Tibial artery (tissue), 4 donors: ENCODE data around the gene TMEM225B.
"Not testable (repeated sequence)": the region's sequence is repeated elsewhere in the genome, so short reads cannot be mapped to it uniquely, and the experiment has no call there.

ENCODE experiments used
- DNase-seq, 2 donors: peaks; one replicate each; pipeline ENCODE4 v3.0.0-alpha.2; 2019
- H3K27ac ChIP-seq, 2 donors: fragments of 200-600 bp; sonication (generic) in 1 of 2; 1 replicate in 1 of 2; 2 replicates in 1 of 2; pipeline ENCODE4 v1.5.1; 2018 to 2019; ENCODE audit warnings: mild to moderate bottlenecking in 1 of 2
- H3K27me3 ChIP-seq, 2 donors: fragments of 200-600 bp; sonication (generic) in 1 of 2; one replicate each; pipeline versions ENCODE4 v1.5.1 to v1.6.0; 2016 to 2019
- H3K36me3 ChIP-seq, 3 donors: fragments of 200-600 bp; sonication (generic) in 2 of 3; one replicate each; pipeline ENCODE4 v1.5.1; 2016 to 2019; ENCODE audit warnings: mild to moderate bottlenecking in 2 of 3
- H3K4me1 ChIP-seq, 4 donors: fragments of 200-600 bp; sonication (generic) in 2 of 4; 1 replicate in 3 of 4; 2 replicates in 1 of 4; pipeline ENCODE4 v1.5.1; 2016 to 2019
- H3K4me3 ChIP-seq, 2 donors: fragments of 200-600 bp; sonication (generic) in 1 of 2; 1 replicate in 1 of 2; 2 replicates in 1 of 2; pipeline ENCODE4 v1.5.1; 2018 to 2019; ENCODE audit warnings: mild to moderate bottlenecking in 2 of 2
- H3K9me3 ChIP-seq, 3 donors: fragments of 200-600 bp; sonication (generic) in 1 of 3; one replicate each; pipeline ENCODE4 v1.5.1; 2016 to 2019
- intact Hi-C: fragments of 100-400 bp; cut with DNase I; formaldehyde crosslinking; loops from one replicate; pipeline ENCODE4 v1.15.0; 2023; ENCODE audit warnings: low total_unique reads
- TF ChIP-seq, protein P1 (sequence below), 2 experiments: fragments of 200-600 bp in 1 of 2; fragments of 450-650 bp in 1 of 2; IDR thresholded peaks; one replicate each; pipeline ENCODE4 v1.5.1; 2017 to 2019; ENCODE audit warnings: antibody characterized with exemption in 2 of 2, mild to moderate bottlenecking in 1 of 2, moderate library complexity in 1 of 2

The TMEM225B gene

DNA sequence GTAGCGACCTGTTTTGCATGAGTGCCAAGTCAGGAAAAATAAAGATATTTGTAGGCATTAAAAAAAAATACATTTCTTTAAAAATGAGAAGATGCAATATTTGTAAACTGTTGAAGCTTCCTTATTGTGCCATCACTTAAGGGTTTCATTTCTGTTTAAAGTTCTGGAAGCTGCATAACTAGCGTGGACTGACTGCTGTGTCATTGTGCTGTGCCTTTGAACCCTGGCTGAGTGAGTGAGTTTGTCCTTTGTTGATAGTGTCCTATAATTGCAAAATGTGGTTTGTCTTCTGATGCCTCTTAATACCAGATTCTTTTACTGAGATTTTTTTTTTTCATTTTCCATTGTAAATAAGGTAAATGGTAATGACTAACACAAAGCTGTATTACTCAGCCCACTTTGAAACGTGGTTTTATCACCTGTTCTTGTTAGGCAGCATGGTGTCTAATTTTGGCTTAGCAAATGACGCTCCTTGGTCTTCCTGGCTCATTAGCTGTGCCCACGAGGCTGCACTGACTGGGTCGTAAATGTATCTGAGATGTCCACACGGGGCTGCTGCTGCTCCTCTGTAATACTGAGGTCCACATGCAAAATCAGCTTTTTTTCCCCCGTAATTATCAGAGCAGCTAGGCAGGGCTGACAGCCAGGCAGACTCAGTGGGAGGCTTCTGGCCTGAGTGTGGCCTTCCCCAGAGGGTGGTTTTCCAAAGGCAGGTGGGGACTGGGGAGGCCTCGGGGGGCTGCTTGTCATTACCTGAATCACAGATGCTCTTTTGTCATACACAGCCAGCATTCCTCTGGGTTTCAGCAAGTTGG is 33.4 kb downstream of the TMEM225B start:
- no peaks in the 10 kb centered on the region for H3K27me3 ChIP-seq
- no peak overlapping the region for H3K4me3 ChIP-seq
- no peaks in the 10 kb centered on the region for H3K4me1 ChIP-seq
- H3K36me3 ChIP-seq, result peaks cover 53 to 84% (median 65%) of the 10 kb centered on the region in 3 donors
- no peaks in the 10 kb centered on the region for H3K9me3 ChIP-seq
- H3K27ac ChIP-seq, result no peak overlapping the region
- TF ChIP-seq, protein P1, sequence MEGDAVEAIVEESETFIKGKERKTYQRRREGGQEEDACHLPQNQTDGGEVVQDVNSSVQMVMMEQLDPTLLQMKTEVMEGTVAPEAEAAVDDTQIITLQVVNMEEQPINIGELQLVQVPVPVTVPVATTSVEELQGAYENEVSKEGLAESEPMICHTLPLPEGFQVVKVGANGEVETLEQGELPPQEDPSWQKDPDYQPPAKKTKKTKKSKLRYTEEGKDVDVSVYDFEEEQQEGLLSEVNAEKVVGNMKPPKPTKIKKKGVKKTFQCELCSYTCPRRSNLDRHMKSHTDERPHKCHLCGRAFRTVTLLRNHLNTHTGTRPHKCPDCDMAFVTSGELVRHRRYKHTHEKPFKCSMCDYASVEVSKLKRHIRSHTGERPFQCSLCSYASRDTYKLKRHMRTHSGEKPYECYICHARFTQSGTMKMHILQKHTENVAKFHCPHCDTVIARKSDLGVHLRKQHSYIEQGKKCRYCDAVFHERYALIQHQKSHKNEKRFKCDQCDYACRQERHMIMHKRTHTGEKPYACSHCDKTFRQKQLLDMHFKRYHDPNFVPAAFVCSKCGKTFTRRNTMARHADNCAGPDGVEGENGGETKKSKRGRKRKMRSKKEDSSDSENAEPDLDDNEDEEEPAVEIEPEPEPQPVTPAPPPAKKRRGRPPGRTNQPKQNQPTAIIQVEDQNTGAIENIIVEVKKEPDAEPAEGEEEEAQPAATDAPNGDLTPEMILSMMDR (IDR thresholded peaks at IDR 0.05), result no peak
- intact Hi-C loops, result no loop called here
- no peak for DNase-seq

DNA sequence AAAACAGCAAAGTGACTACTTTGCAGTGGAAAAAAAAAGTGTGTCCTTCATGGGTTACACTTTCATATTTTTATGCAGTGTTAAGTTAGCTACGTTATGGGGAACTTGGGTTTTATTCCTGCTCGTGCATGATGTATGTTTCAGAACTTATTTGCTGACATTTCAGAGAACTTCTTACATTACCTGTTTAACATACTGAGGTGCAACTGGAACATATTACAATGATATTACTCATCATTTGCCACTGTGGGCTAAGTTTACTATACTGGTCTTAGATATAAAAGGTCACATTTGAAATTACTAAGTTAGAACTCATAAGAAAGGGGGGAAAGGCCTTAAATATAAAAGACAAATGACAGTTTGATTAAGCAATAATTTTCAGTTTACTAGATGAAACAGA is 39.3 kb downstream of the TMEM225B start:
- H3K9me3 ChIP-seq, intact Hi-C loops, H3K4me3 ChIP-seq, H3K27me3 ChIP-seq, H3K4me1 ChIP-seq, DNase-seq, H3K27ac ChIP-seq: not testable (repeated sequence)
- H3K36me3 ChIP-seq, result peaks cover 9 to 36% (median 25%) of the 10 kb centered on the region in 3 donors

DNA sequence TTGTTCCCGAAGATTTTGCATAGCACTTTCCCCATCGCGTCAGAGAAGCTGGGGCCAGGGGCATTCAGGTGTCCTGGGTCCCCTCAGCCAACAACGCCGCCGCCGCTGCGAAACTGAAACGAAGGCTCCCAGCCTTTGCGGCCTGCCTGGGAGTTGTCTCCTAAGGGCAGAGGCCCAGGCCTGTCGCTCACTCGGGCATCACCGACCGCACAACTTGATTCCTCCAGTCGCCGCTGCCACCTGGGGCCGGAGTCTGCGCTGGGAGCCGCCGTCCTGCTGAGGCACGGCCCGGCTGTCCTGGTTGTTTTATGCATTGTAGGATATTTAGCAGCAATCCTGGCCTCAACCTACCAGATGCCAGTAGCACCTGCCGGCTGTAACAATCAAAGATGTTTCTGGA is 40.7 kb downstream of the TMEM225B start:
- Histone ChIP-seq H3K27me3 (no peaks in the 10 kb centered on the region), H3K4me3 (no peak overlapping the region), H3K9me3 (no peaks in the 10 kb centered on the region), H3K4me1 (no peaks in the 10 kb centered on the region), H3K27ac (no peak overlapping the region), H3K36me3 (peaks cover 2 to 30% (median 24%) of the 10 kb centered on the region in 3 donors)
- TF ChIP-seq, protein P1 (IDR thresholded peaks at IDR 0.05), result no peak
- no peak for DNase-seq
- intact Hi-C loops, result no loop called here

DNA sequence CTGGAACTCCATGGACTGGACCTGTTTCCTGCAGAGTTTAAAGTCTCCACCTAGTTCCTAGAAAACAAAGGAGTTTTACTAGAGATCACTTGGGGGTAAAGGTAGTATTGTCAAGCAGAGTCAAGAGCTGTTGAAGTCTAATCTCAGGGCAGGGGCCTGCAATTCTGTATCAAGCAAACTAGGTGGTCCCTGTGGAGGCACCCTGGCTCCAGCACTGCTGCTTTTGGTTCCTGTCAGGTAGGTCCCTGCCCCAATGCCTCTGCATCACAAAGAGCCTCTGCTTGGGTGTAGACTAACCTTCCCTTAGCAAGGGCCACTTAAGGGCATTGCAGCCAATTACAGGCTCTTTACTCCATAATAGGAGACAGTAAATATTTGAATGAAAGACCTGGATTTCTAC is 41.2 kb downstream of the TMEM225B start:
- Histone ChIP-seq H3K9me3 (no peaks in the 10 kb centered on the region), H3K27me3 (no peaks in the 10 kb centered on the region), H3K4me3 (no peak overlapping the region), H3K4me1 (no peaks in the 10 kb centered on the region), H3K36me3 (peaks cover 0 to 25% (median 20%) of the 10 kb centered on the region in 3 donors), H3K27ac (no peak overlapping the region)
- TF ChIP-seq, protein P1 (IDR thresholded peaks at IDR 0.05), result no peak
- intact Hi-C loops, result no loop called here
- DNase-seq, result no peak

DNA sequence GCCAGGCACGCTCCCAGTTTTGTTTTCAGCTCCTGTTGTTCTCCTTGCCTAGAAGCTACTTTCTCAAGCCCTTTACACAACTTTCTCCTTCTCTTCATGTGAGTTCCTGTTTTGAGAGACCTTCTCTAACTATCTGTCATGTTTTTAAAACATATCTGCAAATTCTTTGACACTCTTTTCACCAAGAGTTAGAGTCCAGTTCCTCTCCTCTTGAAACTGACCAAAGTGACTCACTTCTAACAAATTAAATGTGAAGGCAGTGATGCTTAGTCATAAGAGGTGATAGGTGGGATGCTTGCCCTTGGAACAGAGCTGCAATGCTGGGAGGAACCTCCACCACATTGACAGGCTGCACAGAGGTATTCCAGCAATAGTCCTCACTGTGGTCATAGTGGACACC is 44.0 kb downstream of the TMEM225B start:
- TF ChIP-seq, protein P1 (IDR thresholded peaks at IDR 0.05), result no peak
- Histone ChIP-seq H3K4me3 (no peak overlapping the region), H3K27me3 (no peaks in the 10 kb centered on the region), H3K27ac (no peak overlapping the region), H3K36me3 (peaks cover 16 to 30% (median 29%) of the 10 kb centered on the region in 3 donors), H3K4me1 (no peaks in the 10 kb centered on the region), H3K9me3 (peaks cover 0 to 4% (median 0%) of the 10 kb centered on the region in 3 donors)
- intact Hi-C loops, result no loop called here
- no peak for DNase-seq

DNA sequence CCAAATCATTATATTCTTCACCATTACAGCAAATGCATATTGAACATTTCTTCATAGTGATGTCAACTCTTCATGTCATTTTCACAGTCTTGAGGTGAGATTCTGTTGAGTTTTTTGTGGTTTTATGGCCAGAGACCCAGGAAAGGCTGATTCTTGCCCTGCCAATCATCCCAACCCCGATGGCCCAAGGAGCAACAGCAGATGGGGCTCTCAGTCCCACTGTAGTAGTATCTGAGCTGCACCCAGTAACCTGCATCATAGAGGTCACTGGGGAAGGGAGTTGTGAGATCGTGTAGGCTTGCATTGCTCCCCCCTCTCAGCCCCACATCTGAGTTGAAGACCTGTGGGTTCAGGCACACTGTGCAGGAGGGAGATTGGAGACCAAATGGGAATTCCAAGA is 45.4 kb downstream of the TMEM225B start:
- TF ChIP-seq, protein P1 (IDR thresholded peaks at IDR 0.05), result no peak
- no peak overlapping the region for H3K4me3 ChIP-seq
- peaks cover 0 to 4% (median 0%) of the 10 kb centered on the region in 3 donors for H3K9me3 ChIP-seq
- H3K27ac ChIP-seq, result no peak overlapping the region
- DNase-seq, result no peak
- intact Hi-C loops, result no loop called here
- no peaks in the 10 kb centered on the region for H3K4me1 ChIP-seq
- H3K27me3 ChIP-seq, result no peaks in the 10 kb centered on the region
- H3K36me3 ChIP-seq, result peaks cover 18 to 25% (median 24%) of the 10 kb centered on the region in 3 donors
